K562 (cell line): ENCODE data around the gene PACS1. TPM values are rescaled to one million over a fixed set of nuclear protein-coding genes. Genes with fewer than 3 reads are reported as not detected.

ENCODE experiments used
- ATAC-seq: fragments of 200-7000 bp; cut with Tn5 transposase; 3 replicates; pipeline ENCODE4 v1.9.1; 2020; ENCODE audit warnings: moderate library complexity
- BruUV-seq: library from RNA; stranded (reverse); fragments of 400-500 nt; replicated peaks from 2 replicates; lab custom pipeline; 2021; lab: Mats Ljungman, UMichigan
- CTCF ChIA-PET: fragments of 300-600 bp; formaldehyde crosslinking; extraction: SDS; loops from one replicate; lab custom pipeline; 2021; ENCODE audit warnings: low intra/inter-chr PET ratio; lab: Yijun Ruan, JAX
- POLR2A ChIA-PET: fragments of 300-600, 350-650 bp; sonication (Branson Sonifier 250); formaldehyde crosslinking; extraction: SDS; loops from one replicate; lab custom pipeline; 2021; ENCODE audit warnings: antibody characterized with exemption, inconsistent platforms; lab: Yijun Ruan, JAX
- DNase-seq, 4 experiments: peaks; one replicate each; pipeline versions ENCODE4 v3.0.0 to v3.0.0-alpha.2; 2011 to 2018; ENCODE audit warnings: low spot score in 3 of 4, mixed read lengths in 3 of 4; ENCODE audit errors: extremely low read depth in 1 of 4
- FAIRE-seq: peaks from 2 replicates; lab custom pipeline; 2011; peaks lifted over from hg19 to GRCh38; lab: Jason Lieb, UNC
- H2AFZ ChIP-seq: 2 replicates; pipeline ENCODE4 v1.6.0; 2011; ENCODE audit warnings: low read depth, low read length, control low read depth, inconsistent platforms
- H3K27ac ChIP-seq: fragments of 200-600 bp; 3 replicates; pipeline ENCODE4 v1.8.0; 2011; ENCODE audit warnings: low read depth, mild to moderate bottlenecking, control low read depth, inconsistent platforms, low read length, moderate library complexity, mixed read lengths; ENCODE audit errors: extremely low read depth
- H3K27me3 ChIP-seq, 2 experiments: fragments of 300-600 bp in 1 of 2; 2 replicates in 1 of 2; 3 replicates in 1 of 2; pipeline versions ENCODE4 v1.6.0 to v1.8.0; 2011; ENCODE audit warnings: inconsistent platforms in 2 of 2, low read length in 2 of 2, mild to moderate bottlenecking in 1 of 2, mixed read lengths in 1 of 2, moderate library complexity in 1 of 2; ENCODE audit not compliant: control insufficient read depth in 2 of 2, insufficient read depth in 2 of 2
- H3K36me3 ChIP-seq: fragments of 300-600 bp; 3 replicates; pipeline ENCODE4 v1.8.0; 2011; ENCODE audit warnings: mild to moderate bottlenecking, low read length, inconsistent platforms; ENCODE audit not compliant: control insufficient read depth, insufficient read depth
- H3K4me1 ChIP-seq, 2 experiments: fragments of 200-600 bp in 1 of 2; replicated peaks in 1 of 2; 2 replicates in 1 of 2; 3 replicates in 1 of 2; pipeline versions ENCODE4 v1.5.1 to v1.8.0; 2011; ENCODE audit warnings: inconsistent platforms in 2 of 2, low read length in 2 of 2, mild to moderate bottlenecking in 1 of 2, mixed read lengths in 1 of 2, moderate library complexity in 1 of 2; ENCODE audit not compliant: control insufficient read depth in 2 of 2, insufficient read depth in 2 of 2
- H3K4me2 ChIP-seq: 2 replicates; pipeline ENCODE4 v1.6.1; 2011; ENCODE audit warnings: low read length, control low read depth, inconsistent platforms, mixed read lengths; ENCODE audit not compliant: insufficient read depth
- H3K4me3 ChIP-seq: fragments of 200-600 bp; sonication (generic), shearing (Covaris generic); 2 replicates; pipeline ENCODE4 v1.5.1; 2016; ENCODE audit warnings: control low read depth, inconsistent platforms
- H3K79me2 ChIP-seq: fragments of 200-600 bp; 3 replicates; pipeline ENCODE4 v1.8.0; 2011; ENCODE audit warnings: low read length, inconsistent platforms; ENCODE audit not compliant: control insufficient read depth, insufficient read depth
- H3K9ac ChIP-seq, 2 experiments: 2 replicates each; pipeline versions ENCODE4 v1.6.0 to v1.6.1; 2011; ENCODE audit warnings: low read depth in 2 of 2, low read length in 2 of 2, control low read depth in 1 of 2, inconsistent platforms in 1 of 2, mild to moderate bottlenecking in 1 of 2, mixed read lengths in 1 of 2; ENCODE audit not compliant: insufficient read depth in 1 of 2
- H3K9me1 ChIP-seq: one replicate; pipeline ENCODE4 v1.6.0; 2011; ENCODE audit warnings: inconsistent platforms, mild to moderate bottlenecking, low read length, moderate library complexity; ENCODE audit not compliant: control insufficient read depth, insufficient read depth
- H3K9me3 ChIP-seq: replicated peaks from 2 replicates; pipeline ENCODE4 v1.5.1; 2011; ENCODE audit warnings: low read depth, low read length, inconsistent platforms; ENCODE audit not compliant: control insufficient read depth, insufficient read depth
- H4K20me1 ChIP-seq: replicated peaks from 2 replicates; pipeline ENCODE4 v1.6.1; 2011; ENCODE audit warnings: low read length, inconsistent platforms, mixed read lengths; ENCODE audit not compliant: control insufficient read depth, insufficient read depth
- ATF6 ChIP-seq: sonication (generic); formaldehyde crosslinking; IDR thresholded peaks from 2 replicates; pipeline ENCODE4 v1.4.0; 2020; ENCODE audit warnings: mild to moderate bottlenecking, missing genetic modification reagents
- BRCA1 ChIP-seq, 2 experiments: fragments of 450-650 bp in 1 of 2; sonication (generic) in 1 of 2; formaldehyde crosslinking in 1 of 2; IDR thresholded peaks; 2 replicates each; pipeline versions ENCODE4 v1.5.0 to v1.6.1; 2017 to 2020; ENCODE audit warnings: mild to moderate bottlenecking in 1 of 2, missing genetic modification reagents in 1 of 2
- KLF6 ChIP-seq: fragments of 250-450 bp; sonication (Bioruptor Pico); IDR thresholded peaks from 2 replicates; pipeline ENCODE4 v1.4.0; 2020; ENCODE audit warnings: mild to moderate bottlenecking, moderate library complexity, borderline replicate concordance
- RBM14 ChIP-seq: fragments of 200-400 bp; formaldehyde crosslinking; IDR thresholded peaks from 2 replicates; pipeline ENCODE4 v1.6.1; 2018; ENCODE audit warnings: low read depth, mild to moderate bottlenecking, low read length, moderate library complexity, borderline replicate concordance; ENCODE audit not compliant: insufficient read depth
- SMAD4 ChIP-seq: fragments of 250-450 bp; sonication (Bioruptor Pico); conservative IDR thresholded peaks from 2 replicates; pipeline ENCODE4 v1.8.0; 2021; ENCODE audit warnings: inconsistent platforms, mild to moderate bottlenecking, moderate library complexity
- ZNF512 ChIP-seq: IDR thresholded peaks from 2 replicates; pipeline ENCODE4 v1.6.1; 2016; ENCODE audit warnings: missing genetic modification characterization, missing compliant biosample characterization
- ZSCAN32 ChIP-seq: fragments of 450-650 bp; formaldehyde crosslinking; IDR thresholded peaks from 2 replicates; pipeline ENCODE4 v1.4.0; 2020; ENCODE audit warnings: mild to moderate bottlenecking, moderate library complexity
- WGBS: fragments of 100-300 bp; shearing (Covaris generic); methylation state at CpG from one replicate; pipeline ENCODE4 v1.1.6; 2016; ENCODE audit warnings: low coverage, mixed read lengths; ENCODE audit not compliant: insufficient coverage; ENCODE audit errors: missing lambda C conversion rate; 5-methylcytosine and 5-hydroxymethylcytosine counted together
- in situ Hi-C: fragments of 300-500 bp; cut with MboI; formaldehyde crosslinking; loops from 4 replicates; pipeline ENCODE4 v1.15.0; 2018; ENCODE audit warnings: inconsistent platforms, mixed read lengths
- intact Hi-C: fragments of 100-400 bp; cut with micrococcal nuclease; formaldehyde crosslinking; loops from 2 replicates; pipeline ENCODE4 v1.14.2; 2022
- polyA plus RNA-seq, 8 experiments: library from polyadenylated mRNA; depleted of rRNA in 4 of 8; stranded (reverse) in 5 of 8; unstranded in 3 of 8; fragments of >200 nt; fragmentation: Nextera tagmentation in 2 of 8; fragmentation: Illumina TruSeq in 1 of 8; extraction: Ambion mirVana in 2 of 8; extraction: Trizol in 1 of 8; gene quantifications; 2 replicates each; pipeline versions ENCODE4 v1.2.1 to v1.2.3, GENCODE V29; 2011 to 2014; ENCODE audit warnings: inconsistent platforms in 1 of 8, missing spikeins in 1 of 8
- total RNA-seq, 7 experiments: library from RNA; depleted of rRNA in 6 of 7; stranded (reverse); fragments of >200 nt in 6 of 7; fragmentation: Illumina TruSeq in 2 of 7; extraction: Trizol in 2 of 7; gene quantifications; 2 replicates each; pipeline versions ENCODE4 v1.2.1 to v1.2.3, GENCODE V29; 2011 to 2021; ENCODE audit warnings: low replicate concordance in 1 of 7
- TF ChIP-seq, protein P1 (sequence below): fragments of 200-800 bp; sonication (Bioruptor generic); IDR thresholded peaks from 2 replicates; pipeline ENCODE4 v1.6.1; 2017; ENCODE audit warnings: missing genetic modification characterization, missing compliant biosample characterization

Gene PACS1
- total and polyA plus RNA-seq, 9 of the 15 experiments (the other 6 are each of a cell fraction or from before 2014, with no cell fraction given) = 0.34 to 28.1 (median 8.5) TPM

- TF ChIP-seq ZNF512 (tag) (no peak), BRCA1 (IDR thresholded peaks at IDR 0.05) (no peak), BRCA1 (CRISPR knock-in tag; IDR thresholded peaks at IDR 0.05) (no peak), SMAD4 (CRISPR knock-in tag) (no peak)
- TF ChIP-seq, all 486 proteins: peak for 0
Observed at GRCh38 chr11:66083767-66084166, 13.7 kb downstream of the PACS1 start (continued).

DNA sequence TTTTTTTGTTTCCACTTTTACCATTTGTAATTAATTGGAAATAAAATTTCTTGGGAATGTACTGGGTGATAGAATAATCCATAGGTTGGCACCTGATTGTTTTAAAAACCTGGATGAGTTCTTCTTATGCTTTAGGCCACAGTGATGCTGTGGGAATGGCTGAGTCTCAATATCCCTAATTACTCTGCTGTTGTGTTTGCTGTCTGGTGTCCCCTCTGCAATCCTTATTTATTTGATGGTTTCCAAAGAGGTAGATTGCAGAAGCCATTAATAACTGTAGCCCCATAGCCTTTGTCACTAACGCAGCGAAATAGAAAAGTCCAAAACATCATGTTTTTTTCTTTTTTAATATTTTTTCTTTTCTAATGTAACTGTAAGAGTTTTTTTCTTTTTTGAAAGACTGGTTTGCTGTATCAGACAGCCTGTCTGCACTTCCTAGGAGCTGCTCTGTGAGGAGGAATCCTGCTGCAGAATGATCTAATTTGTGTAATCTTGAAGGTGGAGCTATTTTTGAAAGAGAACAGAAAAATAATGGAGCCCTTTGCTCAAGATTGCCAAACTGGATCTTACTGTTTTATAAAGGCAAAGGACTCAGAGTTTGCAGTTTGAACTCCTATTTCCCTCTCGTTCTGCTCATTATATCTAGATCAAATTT lies 14.9 kb downstream of the PACS1 start:
- no peaks in the 10 kb centered on the region for H3K9me1 ChIP-seq
- POLR2A ChIA-PET = interaction anchor here (0.6 to 1.8 kb wide), 7 partner anchors 11 to 64 kb away, joined by 3 to 4 read pairs (median 4); partner anchors contain the start of gene PACS1
- no peaks in the 10 kb centered on the region for H3K36me3 ChIP-seq
- CTCF ChIA-PET = no interaction called here
- peaks cover 9 to 38% of the 10 kb centered on the region in 2 experiments for H3K4me1 ChIP-seq
- no peak overlapping the region for H3K9ac ChIP-seq
- DNase-seq (no peak), FAIRE-seq (no peak), ATAC-seq (no peak)
- no peak overlapping the region for H3K4me3 ChIP-seq
- WGBS = 85% methylated on average over 3 of the region's 3 CpGs
- no peak overlapping the region for H2AFZ ChIP-seq
- TF ChIP-seq ZSCAN32 (CRISPR knock-in tag) = no peak
- no peak for TF ChIP-seq KLF6
- no peak for TF ChIP-seq ATF6 (CRISPR knock-in tag)
- TF ChIP-seq RBM14 = no peak
- TF ChIP-seq, protein P1, sequence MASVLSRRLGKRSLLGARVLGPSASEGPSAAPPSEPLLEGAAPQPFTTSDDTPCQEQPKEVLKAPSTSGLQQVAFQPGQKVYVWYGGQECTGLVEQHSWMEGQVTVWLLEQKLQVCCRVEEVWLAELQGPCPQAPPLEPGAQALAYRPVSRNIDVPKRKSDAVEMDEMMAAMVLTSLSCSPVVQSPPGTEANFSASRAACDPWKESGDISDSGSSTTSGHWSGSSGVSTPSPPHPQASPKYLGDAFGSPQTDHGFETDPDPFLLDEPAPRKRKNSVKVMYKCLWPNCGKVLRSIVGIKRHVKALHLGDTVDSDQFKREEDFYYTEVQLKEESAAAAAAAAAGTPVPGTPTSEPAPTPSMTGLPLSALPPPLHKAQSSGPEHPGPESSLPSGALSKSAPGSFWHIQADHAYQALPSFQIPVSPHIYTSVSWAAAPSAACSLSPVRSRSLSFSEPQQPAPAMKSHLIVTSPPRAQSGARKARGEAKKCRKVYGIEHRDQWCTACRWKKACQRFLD = no peak
- BruUV-seq = no TSS peak
- intact Hi-C loops (no loop called here), in situ Hi-C loops (no loop called here)
- H3K79me2 ChIP-seq = peaks cover 48% of the 10 kb centered on the region
- no peaks in the 10 kb centered on the region for H4K20me1 ChIP-seq
- no peak overlapping the region for H3K4me2 ChIP-seq
- H3K27ac ChIP-seq = no peak overlapping the region
- no peaks in the 10 kb centered on the region for H3K9me3 ChIP-seq
- H3K27me3 ChIP-seq = no peaks in the 10 kb centered on the region
